Right lobe of liver (tissue), 4 donors: ENCODE results near the gene TRIP4.

Source experiments
- POLR2A ChIP-seq: fragments of 450-650 bp; IDR thresholded peaks from one replicate; pipeline ENCODE4 v1.6.1; 2017; ENCODE audit warnings: antibody characterized with exemption, mild to moderate bottlenecking
- TF ChIP-seq, protein P1 (sequence below), 4 donors: fragments of 200-600 bp in 3 of 4; fragments of 450-650 bp in 1 of 4; IDR thresholded peaks; one replicate each; pipeline versions ENCODE4 v1.5.1 to v1.8.0; 2016 to 2022; ENCODE audit warnings: antibody characterized with exemption in 4 of 4, mild to moderate bottlenecking in 2 of 4
- donor health status: DM: no; HTN: no; CAD: no.
- donor health status: DM: no; HTN: no; CAD: no.
- donor health status: DM: no; HTN: yes; CAD: no.

DNA sequence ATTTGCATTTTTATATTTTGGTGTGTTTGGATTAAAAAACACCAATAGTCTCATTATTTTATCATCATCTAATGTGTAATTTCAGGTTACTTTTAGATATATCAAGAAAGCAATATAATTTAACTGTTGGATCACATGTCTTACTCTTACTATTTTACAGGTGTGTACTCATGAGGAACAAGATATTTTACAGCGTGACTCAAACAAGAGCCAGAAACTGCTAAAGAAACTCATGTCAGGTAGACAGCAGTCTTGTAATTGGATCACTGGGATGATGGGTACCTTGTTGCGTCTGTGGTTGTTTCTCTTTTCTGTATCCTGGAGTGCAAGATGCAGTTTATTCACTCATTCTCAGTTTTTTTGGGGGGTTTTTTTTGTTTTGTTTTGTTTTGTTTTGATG, 12.9 kb downstream of the TRIP4 start:
- TF ChIP-seq, protein P1, sequence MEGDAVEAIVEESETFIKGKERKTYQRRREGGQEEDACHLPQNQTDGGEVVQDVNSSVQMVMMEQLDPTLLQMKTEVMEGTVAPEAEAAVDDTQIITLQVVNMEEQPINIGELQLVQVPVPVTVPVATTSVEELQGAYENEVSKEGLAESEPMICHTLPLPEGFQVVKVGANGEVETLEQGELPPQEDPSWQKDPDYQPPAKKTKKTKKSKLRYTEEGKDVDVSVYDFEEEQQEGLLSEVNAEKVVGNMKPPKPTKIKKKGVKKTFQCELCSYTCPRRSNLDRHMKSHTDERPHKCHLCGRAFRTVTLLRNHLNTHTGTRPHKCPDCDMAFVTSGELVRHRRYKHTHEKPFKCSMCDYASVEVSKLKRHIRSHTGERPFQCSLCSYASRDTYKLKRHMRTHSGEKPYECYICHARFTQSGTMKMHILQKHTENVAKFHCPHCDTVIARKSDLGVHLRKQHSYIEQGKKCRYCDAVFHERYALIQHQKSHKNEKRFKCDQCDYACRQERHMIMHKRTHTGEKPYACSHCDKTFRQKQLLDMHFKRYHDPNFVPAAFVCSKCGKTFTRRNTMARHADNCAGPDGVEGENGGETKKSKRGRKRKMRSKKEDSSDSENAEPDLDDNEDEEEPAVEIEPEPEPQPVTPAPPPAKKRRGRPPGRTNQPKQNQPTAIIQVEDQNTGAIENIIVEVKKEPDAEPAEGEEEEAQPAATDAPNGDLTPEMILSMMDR (IDR thresholded peaks at IDR 0.05): no peak
- TF ChIP-seq POLR2A: no peak
